Measurements from ENCODE around the gene IGFLR1. TPM values are rescaled to one million over a fixed set of nuclear protein-coding genes. Genes with fewer than 3 reads are reported as not detected.

The IGFLR1 gene
- total RNA-seq, 1 experiment from 2014 or later: 9.9 TPM

DNA sequence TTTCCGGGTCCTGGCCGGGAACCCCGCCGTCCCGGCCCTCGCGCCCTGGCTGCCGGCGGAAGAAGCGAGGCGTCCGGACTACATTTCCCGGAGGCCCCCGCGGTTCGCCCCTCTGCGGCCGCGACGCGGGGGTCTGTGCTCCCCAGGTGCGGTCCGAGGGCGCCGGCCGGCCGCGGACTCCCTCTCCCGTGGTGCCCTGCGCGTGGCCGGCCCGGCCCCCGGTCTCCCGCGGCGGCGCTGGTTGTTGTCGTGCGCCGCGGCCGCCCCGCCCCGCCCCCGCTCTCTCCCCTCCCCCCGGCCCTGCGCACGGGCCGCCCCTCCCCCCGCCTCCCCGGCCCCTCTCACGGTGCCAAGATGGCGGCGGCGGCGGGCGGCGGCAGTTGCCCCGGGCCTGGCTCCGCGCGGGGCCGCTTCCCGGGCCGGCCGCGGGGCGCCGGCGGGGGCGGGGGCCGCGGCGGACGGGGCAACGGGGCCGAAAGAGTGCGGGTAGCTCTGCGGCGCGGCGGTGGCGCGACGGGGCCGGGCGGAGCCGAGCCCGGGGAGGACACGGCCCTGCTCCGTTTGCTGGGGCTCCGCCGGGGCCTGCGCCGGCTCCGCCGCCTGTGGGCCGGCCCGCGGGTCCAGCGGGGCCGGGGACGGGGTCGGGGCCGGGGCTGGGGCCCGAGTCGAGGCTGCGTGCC, 24.4 kb downstream of the IGFLR1 start, which contains the start of gene KMT2B:
KMT2B (plus strand) TSS at position 339 of the 680 bp plus-strand sequence; CDS start at position 355, 16 bp downstream.
- ATAC-seq (no peak), DNase-seq (ENCODE audit: low spot score) (peak; percentile 97)
- ChIA-PET POLR2A (interaction anchor here (1.2 to 1.4 kb wide), 2 partner anchors 23 to 28 kb away, joined by 3 to 9 read pairs; partner anchors contain the start of genes PSENEN and U2AF1L4), CTCF (interaction anchor here (1.1 to 1.3 kb wide), 3 partner anchors 30 to 102 kb away, joined by 3 to 7 read pairs (median 4); partner anchors contain the start of gene LIN37)
- peak; percentile 71 for TF ChIP-seq SP1 (CRISPR knock-in tag; conservative IDR thresholded peaks at IDR 0.05)
- TF ChIP-seq CREB1 (CRISPR knock-in tag; IDR thresholded peaks at IDR 0.05): no peak
- TF ChIP-seq PREB (CRISPR knock-in tag; IDR thresholded peaks at IDR 0.05; ENCODE audit: borderline replicate concordance): no peak
- peak; percentile 33; the same call in 1 of the 2 replicates for TF ChIP-seq ZNF423 (CRISPR knock-in tag; IDR thresholded peaks at IDR 0.05)
- no peak for TF ChIP-seq ZBTB21 (CRISPR knock-in tag; IDR thresholded peaks at IDR 0.05; ENCODE audit: borderline replicate concordance)
- TF ChIP-seq E2F1 (CRISPR knock-in tag; IDR thresholded peaks at IDR 0.05): no peak
- TF ChIP-seq ERG (CRISPR knock-in tag; IDR thresholded peaks at IDR 0.05): no peak
- no peak for TF ChIP-seq ATF6 (CRISPR knock-in tag; IDR thresholded peaks at IDR 0.05)
- Mint-ChIP-seq H3K4me1 (peaks cover 37% of the 10 kb centered on the region), H3K27me3 (ENCODE audit: low read depth) (no peaks in the 10 kb centered on the region), H3K27ac (peak within 1 kb of the TSS; percentile 97), H3K36me3 (peaks cover 9% of the 10 kb centered on the region), H3K9me3 (no peaks in the 10 kb centered on the region), H3K4me3 (peak within 1 kb of the TSS; percentile 83)

DNA sequence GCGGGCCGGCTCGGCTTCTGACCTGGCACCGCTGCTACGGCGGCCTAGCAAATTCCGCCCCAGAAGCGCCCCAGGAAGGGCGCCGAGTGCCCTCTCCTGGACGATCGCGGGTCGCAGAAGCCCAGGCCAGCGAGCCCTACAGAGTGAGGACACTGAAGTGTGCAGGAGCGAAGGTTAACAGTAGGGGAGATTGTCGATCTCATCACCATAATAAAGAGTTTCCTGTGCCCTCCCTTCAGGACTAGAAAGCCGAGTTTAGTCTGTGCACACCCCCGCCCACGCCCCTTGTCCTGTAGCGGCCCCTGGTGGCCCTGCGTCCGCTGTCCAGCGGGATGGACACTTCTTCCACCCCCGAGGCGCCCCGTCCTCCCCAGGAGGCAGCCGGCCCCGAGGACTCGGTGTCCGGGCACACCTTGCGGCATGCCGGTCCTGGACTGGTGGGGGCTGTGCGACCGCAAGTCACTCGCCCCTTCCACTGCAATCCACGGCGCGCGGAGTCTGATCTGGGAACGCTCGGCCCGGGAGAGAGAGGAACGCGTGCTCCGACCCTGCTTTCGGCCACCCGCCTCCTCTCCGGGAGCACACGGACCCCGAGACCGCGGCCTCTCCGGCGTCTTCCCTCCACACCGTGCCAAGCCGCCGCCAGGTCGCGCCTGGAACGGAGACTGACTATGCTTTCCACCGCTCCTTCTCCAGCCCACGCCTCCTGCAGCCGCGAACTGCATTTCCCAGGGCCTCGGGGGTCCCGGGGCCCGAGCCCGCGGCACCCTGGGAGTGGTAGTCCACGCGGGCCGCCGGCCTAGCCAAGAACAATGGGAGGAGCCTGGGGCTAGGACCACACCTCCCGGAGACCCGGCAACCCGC, 25.2 kb downstream of the IGFLR1 start:
- ChIA-PET CTCF (interaction anchor here (2.7 kb wide), 1 partner anchor 67 kb away, joined by 8 read pairs; no protein-coding TSS in a partner anchor), POLR2A (interaction anchor here (1.4 kb wide), 1 partner anchor 28 kb away, joined by 3 read pairs; the partner anchor contains the start of genes PSENEN and U2AF1L4)
- peaks cover 40% of the 10 kb centered on the region for H3K4me1 Mint-ChIP-seq
- peak overlapping the region; percentile 97 for H3K27ac Mint-ChIP-seq
- ATAC-seq (peak; percentile 78), DNase-seq (ENCODE audit: low spot score) (peak; percentile 93)
- no peaks in the 10 kb centered on the region for H3K9me3 Mint-ChIP-seq
- peaks cover 3% of the 10 kb centered on the region for H3K36me3 Mint-ChIP-seq
- no peaks in the 10 kb centered on the region for H3K27me3 Mint-ChIP-seq (ENCODE audit: low read depth)
- H3K4me3 Mint-ChIP-seq: peak overlapping the region; percentile 83
- no peak for TF ChIP-seq NFE2L1 (CRISPR knock-in tag; IDR thresholded peaks at IDR 0.05)
- TF ChIP-seq, protein P1, sequence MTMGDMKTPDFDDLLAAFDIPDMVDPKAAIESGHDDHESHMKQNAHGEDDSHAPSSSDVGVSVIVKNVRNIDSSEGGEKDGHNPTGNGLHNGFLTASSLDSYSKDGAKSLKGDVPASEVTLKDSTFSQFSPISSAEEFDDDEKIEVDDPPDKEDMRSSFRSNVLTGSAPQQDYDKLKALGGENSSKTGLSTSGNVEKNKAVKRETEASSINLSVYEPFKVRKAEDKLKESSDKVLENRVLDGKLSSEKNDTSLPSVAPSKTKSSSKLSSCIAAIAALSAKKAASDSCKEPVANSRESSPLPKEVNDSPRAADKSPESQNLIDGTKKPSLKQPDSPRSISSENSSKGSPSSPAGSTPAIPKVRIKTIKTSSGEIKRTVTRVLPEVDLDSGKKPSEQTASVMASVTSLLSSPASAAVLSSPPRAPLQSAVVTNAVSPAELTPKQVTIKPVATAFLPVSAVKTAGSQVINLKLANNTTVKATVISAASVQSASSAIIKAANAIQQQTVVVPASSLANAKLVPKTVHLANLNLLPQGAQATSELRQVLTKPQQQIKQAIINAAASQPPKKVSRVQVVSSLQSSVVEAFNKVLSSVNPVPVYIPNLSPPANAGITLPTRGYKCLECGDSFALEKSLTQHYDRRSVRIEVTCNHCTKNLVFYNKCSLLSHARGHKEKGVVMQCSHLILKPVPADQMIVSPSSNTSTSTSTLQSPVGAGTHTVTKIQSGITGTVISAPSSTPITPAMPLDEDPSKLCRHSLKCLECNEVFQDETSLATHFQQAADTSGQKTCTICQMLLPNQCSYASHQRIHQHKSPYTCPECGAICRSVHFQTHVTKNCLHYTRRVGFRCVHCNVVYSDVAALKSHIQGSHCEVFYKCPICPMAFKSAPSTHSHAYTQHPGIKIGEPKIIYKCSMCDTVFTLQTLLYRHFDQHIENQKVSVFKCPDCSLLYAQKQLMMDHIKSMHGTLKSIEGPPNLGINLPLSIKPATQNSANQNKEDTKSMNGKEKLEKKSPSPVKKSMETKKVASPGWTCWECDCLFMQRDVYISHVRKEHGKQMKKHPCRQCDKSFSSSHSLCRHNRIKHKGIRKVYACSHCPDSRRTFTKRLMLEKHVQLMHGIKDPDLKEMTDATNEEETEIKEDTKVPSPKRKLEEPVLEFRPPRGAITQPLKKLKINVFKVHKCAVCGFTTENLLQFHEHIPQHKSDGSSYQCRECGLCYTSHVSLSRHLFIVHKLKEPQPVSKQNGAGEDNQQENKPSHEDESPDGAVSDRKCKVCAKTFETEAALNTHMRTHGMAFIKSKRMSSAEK (CRISPR knock-in tag; IDR thresholded peaks at IDR 0.05; ENCODE audit: borderline replicate concordance): no peak
- TF ChIP-seq NR2C2 (CRISPR knock-in tag; IDR thresholded peaks at IDR 0.05): no peak
- TF ChIP-seq ZNF416 (CRISPR knock-in tag; IDR thresholded peaks at IDR 0.05): no peak
- TF ChIP-seq MAX (CRISPR knock-in tag; IDR thresholded peaks at IDR 0.05): peak; percentile 39
- TF ChIP-seq FOXJ3 (CRISPR knock-in tag; IDR thresholded peaks at IDR 0.05; ENCODE audit: borderline replicate concordance): no peak
- TF ChIP-seq KAT7 (CRISPR knock-in tag; IDR thresholded peaks at IDR 0.05; ENCODE audit: borderline replicate concordance): no peak
- TF ChIP-seq CREB1 (CRISPR knock-in tag; IDR thresholded peaks at IDR 0.05): 0 out of 2 replicates have a peak, but pooled peaks have one; percentile 14
- no peak for TF ChIP-seq E2F1 (CRISPR knock-in tag; IDR thresholded peaks at IDR 0.05)
- peak; percentile 93 for TF ChIP-seq HMGXB4 (CRISPR knock-in tag; IDR thresholded peaks at IDR 0.05)
